ENCODE measurements around the gene PIK3R3.
"Not testable (repeated sequence)": the region's sequence is repeated elsewhere in the genome, so short reads cannot be mapped to it uniquely, and the experiment has no call there.

The PIK3R3 gene

GRCh38 chr1:46099215-46099614 is 33.2 kb downstream of the PIK3R3 start:
- no peak for DNase-seq

DNA sequence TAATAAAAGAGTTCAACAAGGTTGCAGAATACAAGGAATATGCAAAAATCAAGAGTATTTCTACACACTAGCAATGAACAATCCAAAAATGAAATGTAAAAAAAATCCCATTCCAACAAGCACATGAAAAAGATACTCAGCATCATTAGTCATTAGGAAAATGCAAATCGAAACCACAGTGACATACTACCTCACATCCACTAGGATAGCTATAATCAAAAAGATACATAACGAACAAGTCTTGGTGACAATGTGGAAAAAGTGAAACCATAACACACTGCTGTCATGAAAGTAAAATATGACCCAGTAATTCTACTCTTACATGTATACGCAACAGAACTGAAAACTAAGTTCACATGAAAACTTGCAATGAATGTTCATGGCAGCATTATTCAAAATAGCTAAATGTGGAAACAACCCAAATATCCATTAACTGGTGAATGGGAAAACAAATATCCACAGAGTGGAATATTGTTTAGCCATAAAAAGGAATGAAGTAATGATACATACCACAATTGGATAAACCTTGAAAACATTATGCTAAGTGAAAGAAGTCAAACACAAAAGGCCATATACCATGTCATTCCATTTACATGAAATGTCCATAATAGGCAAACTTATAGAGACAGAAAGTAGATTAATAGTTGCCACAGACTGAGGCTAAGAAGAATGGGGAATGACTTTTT is 34.3 kb downstream of the PIK3R3 start:
- no peak for DNase-seq

- DNase-seq, result no peak
Measured at GRCh38 chr1:46097149-46097472, 35.3 kb downstream of the PIK3R3 start.

GRCh38 chr1:46096269-46097148 is 35.9 kb downstream of the PIK3R3 start:
- DNase-seq, result no peak

GRCh38 chr1:46095110-46095509 is 37.3 kb downstream of the PIK3R3 start:
- not testable (repeated sequence) for DNase-seq

DNA sequence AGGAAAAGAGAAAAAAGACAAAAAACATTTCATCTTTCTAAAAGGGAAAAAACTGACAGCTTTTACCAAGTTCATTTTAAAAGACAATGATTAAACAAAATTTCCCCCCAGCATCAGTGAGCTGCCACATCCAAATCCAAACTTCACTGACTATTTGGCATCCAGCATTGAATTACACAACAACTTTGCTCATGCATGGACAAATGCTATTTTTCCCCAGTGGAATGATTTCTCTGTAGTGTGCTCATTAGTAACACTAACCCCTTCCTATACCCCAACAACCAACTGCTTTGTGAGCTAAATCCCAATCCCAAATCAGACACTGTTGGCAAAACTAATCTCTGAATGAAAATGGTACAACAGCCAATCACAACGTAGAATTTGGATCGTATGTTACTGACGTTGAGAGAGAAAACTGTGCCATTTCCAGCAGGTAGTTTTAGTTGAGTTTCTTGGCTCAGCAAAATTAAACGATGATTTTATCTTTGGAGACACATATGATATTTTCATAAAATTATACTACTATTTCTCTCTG is 37.9 kb downstream of the PIK3R3 start:
- no peak for DNase-seq

DNA sequence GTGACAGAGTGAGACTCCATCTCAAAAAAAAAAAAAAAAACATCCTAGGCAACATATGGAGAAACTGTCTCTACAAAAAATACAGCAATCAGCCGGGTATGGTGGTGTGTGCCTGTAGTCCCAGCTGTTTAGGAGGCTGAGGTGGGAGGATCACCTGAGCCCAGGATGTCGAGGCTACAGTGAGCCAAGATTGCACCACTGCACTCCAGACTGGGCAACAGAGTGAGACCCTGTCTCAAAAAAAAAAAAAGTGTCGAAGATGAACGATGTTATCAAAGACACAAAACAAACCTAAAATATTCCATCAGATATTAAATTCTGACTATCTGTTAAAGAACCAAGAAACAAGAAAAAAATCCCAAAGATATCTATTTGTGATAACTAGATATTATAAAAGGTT is 38.6 kb downstream of the PIK3R3 start:
- not testable (repeated sequence) for DNase-seq

- no peak for DNase-seq
Measured at GRCh38 chr1:46087891-46088290, 44.5 kb downstream of the PIK3R3 start.

DNA sequence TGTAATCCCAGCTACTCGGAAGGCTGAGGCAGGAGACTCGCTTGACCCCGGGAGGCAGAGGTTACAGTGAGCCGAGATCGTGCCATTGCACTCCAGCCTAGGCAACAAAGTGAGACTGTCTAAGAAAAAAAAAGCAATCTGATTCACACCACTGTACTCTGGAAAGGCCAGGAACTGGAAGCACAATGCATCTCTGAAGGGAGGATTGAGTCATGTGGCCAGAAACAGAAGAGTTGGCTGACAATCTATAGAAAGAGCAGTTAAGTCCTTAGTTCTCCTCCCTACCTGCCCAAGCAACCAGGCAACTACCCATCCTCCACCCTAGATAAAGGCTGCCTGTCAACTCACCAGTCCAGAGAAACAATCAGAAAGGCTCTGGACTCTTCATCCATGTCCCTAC is 45.9 kb downstream of the PIK3R3 start:
- no peak for DNase-seq

- no peak for DNase-seq
Measured at GRCh38 chr1:46084553-46085451, 47.6 kb downstream of the PIK3R3 start.

DNA sequence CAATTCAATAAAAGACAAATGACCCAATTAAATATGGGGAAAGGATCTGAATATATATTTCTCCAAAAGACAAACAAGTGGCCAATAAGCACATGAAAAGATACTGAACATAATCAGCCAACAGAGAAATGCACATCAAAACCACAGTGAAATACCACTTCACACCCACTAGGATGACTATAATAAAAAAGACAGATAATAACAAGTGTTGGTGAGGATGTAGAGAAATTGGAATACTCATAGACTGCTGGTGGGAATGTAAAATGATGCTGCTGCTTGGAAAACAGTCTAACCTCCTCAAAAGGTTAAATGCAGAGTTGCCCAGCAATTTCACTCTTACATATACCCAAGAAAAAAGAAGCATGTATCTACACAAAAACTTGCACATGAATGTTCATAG is 48.9 kb downstream of the PIK3R3 start:
- no peak for DNase-seq

DNA sequence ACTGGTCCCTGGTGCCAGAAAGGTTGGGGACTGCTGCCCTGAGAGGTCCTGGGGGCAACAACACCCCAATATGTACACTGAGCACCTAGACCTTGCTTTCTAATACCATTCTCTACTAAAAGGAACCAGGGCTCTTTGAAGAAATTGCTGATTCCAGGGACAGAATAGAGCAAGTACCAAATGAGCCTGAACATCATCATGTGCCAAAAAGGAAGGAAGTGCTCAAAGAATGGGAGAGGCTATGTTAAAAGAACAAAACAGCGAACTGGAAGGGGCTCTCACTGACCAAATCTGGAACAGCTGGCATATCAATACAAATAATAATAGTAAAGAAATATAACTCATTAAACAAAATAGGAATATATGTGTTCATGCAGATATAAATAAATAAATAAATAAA is 50.8 kb downstream of the PIK3R3 start:
- no peak for DNase-seq

DNA sequence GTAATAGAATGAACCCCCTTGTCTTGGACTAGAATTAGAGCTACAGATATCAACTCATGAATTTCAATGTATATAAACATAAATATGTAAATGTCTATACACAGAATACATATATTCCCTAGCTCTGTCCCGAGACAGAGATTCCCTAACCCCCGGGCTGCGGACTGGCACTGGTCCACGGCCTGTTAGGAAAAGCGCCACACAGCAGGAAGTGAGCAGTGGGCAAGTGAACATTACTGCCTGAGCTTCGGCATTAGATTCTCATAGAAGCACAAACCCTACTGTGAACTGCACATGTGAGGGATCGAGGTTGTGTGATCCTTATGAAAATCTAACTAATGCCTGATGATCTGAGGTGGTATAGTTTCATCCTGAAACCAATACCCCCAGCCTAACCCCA is 51.2 kb downstream of the PIK3R3 start:
- no peak for DNase-seq

GRCh38 chr1:46080257-46080656 is 52.2 kb downstream of the PIK3R3 start:
- no peak for DNase-seq

DNA sequence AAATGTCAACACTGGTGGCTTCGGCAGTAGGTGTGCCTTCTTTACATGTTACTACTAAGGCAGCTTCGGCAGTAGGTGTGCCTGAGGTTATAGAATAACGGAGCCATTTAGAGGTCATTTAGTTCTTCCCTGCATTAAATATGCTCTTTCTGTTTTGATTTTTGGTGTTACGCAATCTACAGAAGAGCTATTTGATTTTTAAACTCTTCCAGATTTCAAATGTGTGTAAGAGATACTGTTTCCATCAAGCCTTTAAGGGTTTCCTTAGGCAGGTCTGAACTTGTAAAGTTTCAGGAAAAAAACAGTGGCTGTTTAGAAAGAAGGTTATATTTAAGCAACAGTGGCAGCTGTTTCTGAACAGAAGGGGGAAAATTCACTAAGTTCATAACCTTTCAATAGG is 54.8 kb downstream of the PIK3R3 start:
- DNase-seq, result no peak

GRCh38 chr1:46076343-46076742 is 56.1 kb downstream of the PIK3R3 start:
- no peak for DNase-seq

GRCh38 chr1:46072975-46073374 is 59.5 kb downstream of the PIK3R3 start:
- DNase-seq, result no peak

GRCh38 chr1:46070164-46070814 is 62.1 kb downstream of the PIK3R3 start:
- DNase-seq, result no peak

DNA sequence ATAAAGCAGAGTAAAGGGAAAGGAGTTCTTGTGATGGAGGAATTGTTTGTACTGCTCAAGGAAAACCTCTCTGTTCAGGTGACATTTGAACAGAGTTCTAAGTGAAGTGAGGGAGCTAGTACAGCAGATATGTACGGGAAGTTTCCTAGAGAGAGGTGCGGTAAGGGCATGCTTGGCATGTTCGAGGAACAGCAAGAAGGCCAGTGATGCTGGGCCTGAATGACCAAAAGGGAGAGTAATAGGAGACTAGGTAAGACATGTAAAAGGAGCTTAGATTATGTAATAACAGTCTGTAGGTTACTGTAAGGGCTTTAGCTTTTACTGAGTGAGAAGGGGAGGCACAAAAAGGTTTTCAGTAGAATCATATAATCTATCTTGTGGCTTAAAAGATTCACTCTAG is 63.9 kb downstream of the PIK3R3 start:
- DNase-seq, result no peak

GRCh38 chr1:46067652-46068051 is 64.8 kb downstream of the PIK3R3 start:
- no peak for DNase-seq

DNA sequence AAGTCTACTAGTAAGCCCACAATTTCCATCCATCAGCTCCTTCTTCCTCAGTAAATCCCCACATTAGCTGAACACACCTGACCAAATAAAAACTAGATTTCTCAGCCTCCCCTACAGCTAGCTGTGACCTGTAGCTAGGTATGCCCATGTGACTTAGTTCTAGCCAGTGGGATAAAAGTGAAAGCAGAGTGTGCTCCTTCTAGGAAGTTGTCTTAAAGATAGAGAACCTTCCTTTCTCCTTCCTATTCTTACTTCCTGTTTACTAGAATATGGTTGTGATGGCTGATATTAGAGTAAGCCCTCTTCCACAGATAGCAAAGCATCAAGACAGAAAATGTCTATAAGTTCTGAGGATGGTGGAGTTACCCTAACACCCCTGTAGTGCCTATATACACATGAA is 67.0 kb downstream of the PIK3R3 start:
- DNase-seq, result no peak

DNA sequence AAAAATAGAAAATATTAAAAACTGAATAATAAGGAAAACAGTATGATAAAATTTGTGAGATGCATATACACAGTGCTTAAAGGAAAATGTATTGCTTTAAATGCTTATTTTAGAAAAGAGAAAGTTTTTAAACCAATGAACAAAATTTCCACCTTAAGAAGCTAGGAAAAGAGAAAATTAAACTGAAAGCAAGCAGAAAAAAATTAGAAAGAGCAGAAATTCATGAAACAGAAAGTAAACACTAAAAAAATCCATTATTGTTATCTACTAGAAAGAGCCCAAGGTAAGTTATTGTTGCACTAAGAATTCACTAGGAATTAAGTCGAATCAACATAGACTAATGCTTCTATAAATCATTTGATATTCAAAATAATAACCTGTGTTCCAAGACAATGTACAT is 67.7 kb downstream of the PIK3R3 start:
- no peak for DNase-seq
